AG09309 (cell line): ENCODE measurements around the gene GGA1.
A peak's percentile ranks its signal among the peaks of the same experiment; 100 is the strongest.
"Not testable (repeated sequence)": the region's sequence is repeated elsewhere in the genome, so short reads cannot be mapped to it uniquely, and the experiment has no call there.

Experiments used
- DNase-seq: peaks from one replicate; pipeline ENCODE4 v3.0.0-alpha.2; 2010; ENCODE audit warnings: low read depth
- H3K4me3 ChIP-seq: 2 replicates; pipeline ENCODE4 v1.5.1; 2011; ENCODE audit warnings: mild to moderate bottlenecking, low read depth, low read length, moderate library complexity; ENCODE audit not compliant: control insufficient read depth
- CTCF ChIP-seq: IDR thresholded peaks from 2 replicates; pipeline ENCODE4 v1.5.1; 2011; ENCODE audit warnings: mild to moderate bottlenecking, low read depth, low read length, inconsistent platforms; ENCODE audit not compliant: insufficient read depth, control insufficient read depth; ENCODE audit errors: missing control alignments

The GGA1 gene

GRCh38 chr22:37601540-37602442, 6.8 kb upstream of the GGA1 start:
- H3K4me3 ChIP-seq = no peak overlapping the region
- DNase-seq = peak; percentile 24
- no peak for TF ChIP-seq CTCF

GRCh38 chr22:37602546-37603277, 5.9 kb upstream of the GGA1 start:
- not testable (repeated sequence) for DNase-seq

GRCh38 chr22:37604074-37604473, 4.6 kb upstream of the GGA1 start:
- DNase-seq = no peak
- no peak overlapping the region for H3K4me3 ChIP-seq
- no peak for TF ChIP-seq CTCF

More at GRCh38 chr22:37602546-37603277, 5.9 kb upstream of the GGA1 start:
- H3K4me3 ChIP-seq = not testable (repeated sequence)

- no peak overlapping the region for H3K4me3 ChIP-seq
- TF ChIP-seq CTCF = no peak
- no peak for DNase-seq
Observed at GRCh38 chr22:37604875-37605274, 3.8 kb upstream of the GGA1 start.

GRCh38 chr22:37607010-37607934, 1.4 kb upstream of the GGA1 start:
- peak overlapping the region; percentile 19 for H3K4me3 ChIP-seq
- peak; percentile 99 for TF ChIP-seq CTCF
- DNase-seq = no peak

- H3K4me3 ChIP-seq = peak overlapping the region; percentile 82
- no peak for TF ChIP-seq CTCF
- DNase-seq = no peak
Observed at GRCh38 chr22:37607935-37608476, 628 bp upstream of the GGA1 start.
